ENCODE results near the gene SDHA. TPM values are rescaled to one million over a fixed set of nuclear protein-coding genes. Genes with fewer than 3 reads are reported as not detected.
A peak's percentile ranks its signal among the peaks of the same experiment; 100 is the strongest.
"Not testable (repeated sequence)": the region's sequence is repeated elsewhere in the genome, so short reads cannot be mapped to it uniquely, and the experiment has no call there.

Gene SDHA
- total RNA-seq, 1 donor, result 92.6 TPM

GRCh38 chr5:208449-209114 is 9.5 kb upstream of the SDHA start:
- no peak for DNase-seq (ENCODE audit: low read depth)
- H3K4me3 ChIP-seq (ENCODE audit: low read depth, low read length), result no peak overlapping the region
- no peak for TF ChIP-seq CTCF (IDR thresholded peaks at IDR 0.05; ENCODE audit: insufficient read depth, low read length)

GRCh38 chr5:213803-214395 is 4.2 kb upstream of the SDHA start:
- H3K4me3 ChIP-seq (ENCODE audit: low read depth, low read length), result no peak overlapping the region
- no peak for TF ChIP-seq CTCF (IDR thresholded peaks at IDR 0.05; ENCODE audit: insufficient read depth, low read length)
- DNase-seq (ENCODE audit: low read depth), result no peak

GRCh38 chr5:215256-215655 is 2.9 kb upstream of the SDHA start:
- not testable (repeated sequence) for H3K4me3 ChIP-seq (ENCODE audit: low read depth, low read length)
- peak; percentile 22 for DNase-seq (ENCODE audit: low read depth)

GRCh38 chr5:216076-216475 is 2.0 kb upstream of the SDHA start:
- not testable (repeated sequence) for DNase-seq (ENCODE audit: low read depth); H3K4me3 ChIP-seq (ENCODE audit: low read depth, low read length)

GRCh38 chr5:218457-219291 is 554 bp downstream of the SDHA start:
- TF ChIP-seq CTCF (IDR thresholded peaks at IDR 0.05; ENCODE audit: insufficient read depth, low read length), result no peak
- DNase-seq (ENCODE audit: low read depth), result peak; percentile 30
- peak overlapping the region; percentile 83 for H3K4me3 ChIP-seq (ENCODE audit: low read depth, low read length)

GRCh38 chr5:219460-219863 is 1.3 kb downstream of the SDHA start:
- peak overlapping the region; percentile 83 for H3K4me3 ChIP-seq (ENCODE audit: low read depth, low read length)
- no peak for TF ChIP-seq CTCF (IDR thresholded peaks at IDR 0.05; ENCODE audit: insufficient read depth, low read length)
- peak; percentile 54 for DNase-seq (ENCODE audit: low read depth)

GRCh38 chr5:219991-220390 is 1.9 kb downstream of the SDHA start:
- DNase-seq (ENCODE audit: low read depth), result peak; percentile 53
- no peak for TF ChIP-seq CTCF (IDR thresholded peaks at IDR 0.05; ENCODE audit: insufficient read depth, low read length)
- peak overlapping the region; percentile 83 for H3K4me3 ChIP-seq (ENCODE audit: low read depth, low read length)

- not testable (repeated sequence) for DNase-seq (ENCODE audit: low read depth); H3K4me3 ChIP-seq (ENCODE audit: low read depth, low read length)
Observed at GRCh38 chr5:222951-223715, 5.0 kb downstream of the SDHA start.
